ENCODE measurements around the gene ACOXL.

The ACOXL gene

DNA sequence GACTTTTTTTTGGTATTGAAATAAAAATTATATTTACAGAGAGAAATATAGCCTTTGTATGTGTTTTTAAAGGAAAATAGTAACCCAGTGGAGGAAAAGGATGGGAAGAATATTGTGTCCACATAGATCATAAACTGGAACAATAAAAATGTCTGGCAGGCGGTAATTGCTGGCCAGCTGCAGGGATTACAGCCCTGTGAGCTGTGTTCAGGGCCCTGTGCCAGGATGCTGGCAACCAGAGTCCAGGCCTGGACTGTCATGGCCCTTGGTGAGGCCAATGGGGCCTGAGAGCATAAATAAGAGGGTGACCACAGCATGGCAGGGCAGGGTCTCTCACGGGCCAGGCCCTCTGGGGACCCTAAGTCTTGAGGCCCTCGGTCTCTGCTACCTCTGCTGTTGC, 171.2 kb downstream of the ACOXL start:
- no peaks in the 10 kb centered on the region for H3K36me3 ChIP-seq (ENCODE audit: control insufficient read depth in 1 of 2, insufficient read depth in 2 of 2, low read depth in 1 of 2, low read length in 2 of 2)
- peaks cover 33 to 37% of the 10 kb centered on the region in 2 experiments for H3K27me3 ChIP-seq (ENCODE audit: control insufficient read depth in 1 of 2, insufficient read depth in 1 of 2, low read length in 2 of 2)
- H3K79me1 ChIP-seq (replicated peaks; ENCODE audit: low read length, poor library complexity, severe bottlenecking) = no peaks in the 10 kb centered on the region
- H3K4ac ChIP-seq (ENCODE audit: low read depth in 1 of 2, low read length in 2 of 2) = no peak overlapping the region
- no peaks in the 10 kb centered on the region for H3K9me3 ChIP-seq (ENCODE audit: control insufficient read depth, low read length)
- H3K18ac ChIP-seq (ENCODE audit: low read depth in 1 of 2, low read length in 2 of 2) = no peak overlapping the region
- no peak overlapping the region for H3K4me2 ChIP-seq (ENCODE audit: low read length, poor library complexity, severe bottlenecking)
- no peaks in the 10 kb centered on the region for H3K4me1 ChIP-seq (ENCODE audit: control insufficient read depth, insufficient read depth, low read depth, low read length)
- WGBS = 70% methylated on average over 3 of the region's 3 CpGs
- H3K23ac ChIP-seq (ENCODE audit: low read length in 2 of 2) = no peak overlapping the region
- H2BK5ac ChIP-seq (ENCODE audit: low read depth, low read length, poor library complexity, severe bottlenecking) = no peak overlapping the region
- no peak overlapping the region for H3K9ac ChIP-seq (ENCODE audit: low read length)
- no peak overlapping the region for H2AFZ ChIP-seq (ENCODE audit: low read depth, low read length)
- no peak overlapping the region for H2BK120ac ChIP-seq (ENCODE audit: low read depth, low read length)
- no peak for DNase-seq
- H3K27ac ChIP-seq (ENCODE audit: low read length, poor library complexity, severe bottlenecking) = no peak overlapping the region
- no peak overlapping the region for H4K8ac ChIP-seq (ENCODE audit: low read length)
- H2AK5ac ChIP-seq (ENCODE audit: low read length, severe bottlenecking) = no peak overlapping the region
- H4K91ac ChIP-seq (ENCODE audit: low read length) = no peak overlapping the region
- no peak overlapping the region for H2BK15ac ChIP-seq (ENCODE audit: low read depth, poor library complexity, severe bottlenecking)
- H3K4me3 ChIP-seq (ENCODE audit: insufficient read depth in 1 of 2, low read depth in 1 of 2, low read length in 2 of 2) = no peak overlapping the region
- no peak overlapping the region for H2BK12ac ChIP-seq (ENCODE audit: low read length in 2 of 2)
- H3K14ac ChIP-seq (ENCODE audit: low read length in 2 of 2) = no peak overlapping the region

GRCh38 chr2:110904116-110904778, 171.9 kb downstream of the ACOXL start:
- Histone ChIP-seq H3K79me1 (replicated peaks; ENCODE audit: low read length, poor library complexity, severe bottlenecking) (no peaks in the 10 kb centered on the region), H3K4me3 (ENCODE audit: insufficient read depth in 1 of 2, low read depth in 1 of 2, low read length in 2 of 2) (no peak overlapping the region), H3K18ac (ENCODE audit: low read depth in 1 of 2, low read length in 2 of 2) (no peak overlapping the region), H3K14ac (ENCODE audit: low read length in 2 of 2) (no peak overlapping the region), H3K4ac (ENCODE audit: low read depth in 1 of 2, low read length in 2 of 2) (no peak overlapping the region), H3K36me3 (ENCODE audit: control insufficient read depth in 1 of 2, insufficient read depth in 2 of 2, low read depth in 1 of 2, low read length in 2 of 2) (no peaks in the 10 kb centered on the region), H3K4me1 (ENCODE audit: control insufficient read depth, insufficient read depth, low read depth, low read length) (no peaks in the 10 kb centered on the region), H2BK15ac (ENCODE audit: low read depth, poor library complexity, severe bottlenecking) (no peak overlapping the region), H2BK12ac (ENCODE audit: low read length in 2 of 2) (no peak overlapping the region), H4K8ac (ENCODE audit: low read length) (no peak overlapping the region), H3K4me2 (ENCODE audit: low read length, poor library complexity, severe bottlenecking) (no peak overlapping the region), H2AFZ (ENCODE audit: low read depth, low read length) (no peak overlapping the region), H2AK5ac (ENCODE audit: low read length, severe bottlenecking) (no peak overlapping the region), H2BK120ac (ENCODE audit: low read depth, low read length) (no peak overlapping the region), H3K9ac (ENCODE audit: low read length) (no peak overlapping the region), H3K9me3 (ENCODE audit: control insufficient read depth, low read length) (no peaks in the 10 kb centered on the region), H3K23ac (ENCODE audit: low read length in 2 of 2) (no peak overlapping the region), H3K27me3 (ENCODE audit: control insufficient read depth in 1 of 2, insufficient read depth in 1 of 2, low read length in 2 of 2) (peaks cover 37 to 40% of the 10 kb centered on the region in 2 experiments), H3K27ac (ENCODE audit: low read length, poor library complexity, severe bottlenecking) (no peak overlapping the region), H4K91ac (ENCODE audit: low read length) (no peak overlapping the region), H2BK5ac (ENCODE audit: low read depth, low read length, poor library complexity, severe bottlenecking) (no peak overlapping the region)
- no peak for DNase-seq
- 74% methylated on average over 5 of the region's 5 CpGs for WGBS

DNA sequence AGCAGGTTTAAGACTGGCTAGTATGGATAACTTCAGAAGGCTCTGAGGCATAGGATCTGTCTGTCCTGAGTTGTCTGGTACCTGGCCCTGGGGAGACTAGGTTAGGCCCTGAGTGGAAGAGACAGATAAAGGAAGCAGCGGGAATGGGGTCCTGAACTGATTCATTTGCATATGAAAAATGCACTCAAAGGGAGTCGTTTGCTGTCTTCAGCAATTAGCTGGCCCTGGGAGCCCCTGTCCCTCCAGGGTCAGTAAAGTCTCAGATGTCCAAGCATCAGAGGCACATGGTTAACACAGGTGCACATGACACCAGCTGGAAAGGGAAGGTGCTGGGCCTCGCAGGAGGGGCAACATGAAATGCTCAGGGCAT, 172.4 kb downstream of the ACOXL start:
- Histone ChIP-seq H3K9me3 (ENCODE audit: control insufficient read depth, low read length) (no peaks in the 10 kb centered on the region), H3K9ac (ENCODE audit: low read length) (no peak overlapping the region), H3K27me3 (ENCODE audit: control insufficient read depth in 1 of 2, insufficient read depth in 1 of 2, low read length in 2 of 2) (peaks cover 37 to 44% of the 10 kb centered on the region in 2 experiments), H2AK5ac (ENCODE audit: low read length, severe bottlenecking) (no peak overlapping the region), H2BK15ac (ENCODE audit: low read depth, poor library complexity, severe bottlenecking) (no peak overlapping the region), H3K23ac (ENCODE audit: low read length in 2 of 2) (no peak overlapping the region), H3K4me1 (ENCODE audit: control insufficient read depth, insufficient read depth, low read depth, low read length) (no peaks in the 10 kb centered on the region), H3K18ac (ENCODE audit: low read depth in 1 of 2, low read length in 2 of 2) (no peak overlapping the region), H3K79me1 (replicated peaks; ENCODE audit: low read length, poor library complexity, severe bottlenecking) (no peaks in the 10 kb centered on the region), H3K14ac (ENCODE audit: low read length in 2 of 2) (no peak overlapping the region), H3K27ac (ENCODE audit: low read length, poor library complexity, severe bottlenecking) (no peak overlapping the region), H2BK12ac (ENCODE audit: low read length in 2 of 2) (no peak overlapping the region), H3K36me3 (ENCODE audit: control insufficient read depth in 1 of 2, insufficient read depth in 2 of 2, low read depth in 1 of 2, low read length in 2 of 2) (no peaks in the 10 kb centered on the region), H3K4me2 (ENCODE audit: low read length, poor library complexity, severe bottlenecking) (no peak overlapping the region), H4K91ac (ENCODE audit: low read length) (no peak overlapping the region), H2AFZ (ENCODE audit: low read depth, low read length) (no peak overlapping the region), H2BK5ac (ENCODE audit: low read depth, low read length, poor library complexity, severe bottlenecking) (no peak overlapping the region), H3K4ac (ENCODE audit: low read depth in 1 of 2, low read length in 2 of 2) (no peak overlapping the region), H4K8ac (ENCODE audit: low read length) (no peak overlapping the region), H3K4me3 (ENCODE audit: insufficient read depth in 1 of 2, low read depth in 1 of 2, low read length in 2 of 2) (no peak overlapping the region), H2BK120ac (ENCODE audit: low read depth, low read length) (no peak overlapping the region)
- DNase-seq = no peak
- 52% methylated on average over 3 of the region's 3 CpGs for WGBS

- no peak overlapping the region for H4K8ac ChIP-seq (ENCODE audit: low read length)
- H2BK15ac ChIP-seq (ENCODE audit: low read depth, poor library complexity, severe bottlenecking) = no peak overlapping the region
- H3K27ac ChIP-seq (ENCODE audit: low read length, poor library complexity, severe bottlenecking) = no peak overlapping the region
- no peak overlapping the region for H2AFZ ChIP-seq (ENCODE audit: low read depth, low read length)
- DNase-seq = no peak
- H3K79me1 ChIP-seq (replicated peaks; ENCODE audit: low read length, poor library complexity, severe bottlenecking) = no peaks in the 10 kb centered on the region
- H3K4ac ChIP-seq (ENCODE audit: low read depth in 1 of 2, low read length in 2 of 2) = no peak overlapping the region
- no peaks in the 10 kb centered on the region for H3K36me3 ChIP-seq (ENCODE audit: control insufficient read depth in 1 of 2, insufficient read depth in 2 of 2, low read depth in 1 of 2, low read length in 2 of 2)
- no peak overlapping the region for H2AK5ac ChIP-seq (ENCODE audit: low read length, severe bottlenecking)
- H2BK120ac ChIP-seq (ENCODE audit: low read depth, low read length) = no peak overlapping the region
- no peaks in the 10 kb centered on the region for H3K4me1 ChIP-seq (ENCODE audit: control insufficient read depth, insufficient read depth, low read depth, low read length)
- no peak overlapping the region for H2BK5ac ChIP-seq (ENCODE audit: low read depth, low read length, poor library complexity, severe bottlenecking)
- no peak overlapping the region for H3K9ac ChIP-seq (ENCODE audit: low read length)
- H3K18ac ChIP-seq (ENCODE audit: low read depth in 1 of 2, low read length in 2 of 2) = no peak overlapping the region
- no peaks in the 10 kb centered on the region for H3K9me3 ChIP-seq (ENCODE audit: control insufficient read depth, low read length)
- peaks cover 34 to 42% of the 10 kb centered on the region in 2 experiments for H3K27me3 ChIP-seq (ENCODE audit: control insufficient read depth in 1 of 2, insufficient read depth in 1 of 2, low read length in 2 of 2)
- H3K23ac ChIP-seq (ENCODE audit: low read length in 2 of 2) = no peak overlapping the region
- no peak overlapping the region for H3K4me2 ChIP-seq (ENCODE audit: low read length, poor library complexity, severe bottlenecking)
- H3K4me3 ChIP-seq (ENCODE audit: insufficient read depth in 1 of 2, low read depth in 1 of 2, low read length in 2 of 2) = no peak overlapping the region
- no peak overlapping the region for H3K14ac ChIP-seq (ENCODE audit: low read length in 2 of 2)
- WGBS = 100% methylated on average over 1 of the region's 3 CpGs
- no peak overlapping the region for H2BK12ac ChIP-seq (ENCODE audit: low read length in 2 of 2)
- no peak overlapping the region for H4K91ac ChIP-seq (ENCODE audit: low read length)
Measured at GRCh38 chr2:110905217-110905616, 172.8 kb downstream of the ACOXL start.

Data from mesenchymal stem cell (in vitro differentiated cells and primary cell).